Raji (cell line): Measurements from ENCODE around the gene FCHO2.

ENCODE experiments used
- POLR2A ChIP-seq: IDR thresholded peaks from 2 replicates; pipeline ENCODE4 v1.6.1; 2011; ENCODE audit warnings: low read depth, low read length, control low read depth; ENCODE audit not compliant: insufficient read depth

Gene FCHO2

GRCh38 chr5:73067213-73067612 is 111.4 kb downstream of the FCHO2 start:
- TF ChIP-seq POLR2A: no peak

- TF ChIP-seq POLR2A: no peak
These were observed 125.3 kb downstream of the FCHO2 start for GRCh38 chr5:73081093-73081492.

- TF ChIP-seq POLR2A: no peak
These were observed 132.2 kb downstream of the FCHO2 start for GRCh38 chr5:73088026-73088425.

- no peak for TF ChIP-seq POLR2A
These were observed 138.1 kb downstream of the FCHO2 start for GRCh38 chr5:73093943-73094342.

GRCh38 chr5:73094415-73094814 is 138.6 kb downstream of the FCHO2 start:
- no peak for TF ChIP-seq POLR2A

GRCh38 chr5:73095564-73096238 is 139.9 kb downstream of the FCHO2 start:
- TF ChIP-seq POLR2A: no peak

- no peak for TF ChIP-seq POLR2A
These were observed 140.4 kb downstream of the FCHO2 start for GRCh38 chr5:73096239-73096575.

- TF ChIP-seq POLR2A: no peak
These were observed 141.9 kb downstream of the FCHO2 start for GRCh38 chr5:73097740-73098139.

GRCh38 chr5:73100109-73100508 is 144.3 kb downstream of the FCHO2 start:
- no peak for TF ChIP-seq POLR2A

- no peak for TF ChIP-seq POLR2A
These were observed 148.0 kb downstream of the FCHO2 start for GRCh38 chr5:73103870-73104299.

- TF ChIP-seq POLR2A: no peak
These were observed 148.5 kb downstream of the FCHO2 start for GRCh38 chr5:73104326-73104725.

- no peak for TF ChIP-seq POLR2A
These were observed 150.5 kb downstream of the FCHO2 start for GRCh38 chr5:73106335-73106734.

- TF ChIP-seq POLR2A: no peak
These were observed 154.3 kb downstream of the FCHO2 start for GRCh38 chr5:73110190-73110589.

GRCh38 chr5:73111536-73111935 is 155.7 kb downstream of the FCHO2 start:
- TF ChIP-seq POLR2A: no peak

- TF ChIP-seq POLR2A: no peak
These were observed 156.5 kb downstream of the FCHO2 start for GRCh38 chr5:73112359-73112758.

GRCh38 chr5:73114044-73114688 is 158.3 kb downstream of the FCHO2 start:
- no peak for TF ChIP-seq POLR2A
